NCI-H526 (cell line): ENCODE results near the gene UBC.
"Not testable (repeated sequence)": the region's sequence is repeated elsewhere in the genome, so short reads cannot be mapped to it uniquely, and the experiment has no call there.

Experiments used
- DNase-seq, 2 experiments: peaks; one replicate each; lab custom pipeline; 2025; lab: John Stamatoyannopoulos, UW

The UBC gene

DNA sequence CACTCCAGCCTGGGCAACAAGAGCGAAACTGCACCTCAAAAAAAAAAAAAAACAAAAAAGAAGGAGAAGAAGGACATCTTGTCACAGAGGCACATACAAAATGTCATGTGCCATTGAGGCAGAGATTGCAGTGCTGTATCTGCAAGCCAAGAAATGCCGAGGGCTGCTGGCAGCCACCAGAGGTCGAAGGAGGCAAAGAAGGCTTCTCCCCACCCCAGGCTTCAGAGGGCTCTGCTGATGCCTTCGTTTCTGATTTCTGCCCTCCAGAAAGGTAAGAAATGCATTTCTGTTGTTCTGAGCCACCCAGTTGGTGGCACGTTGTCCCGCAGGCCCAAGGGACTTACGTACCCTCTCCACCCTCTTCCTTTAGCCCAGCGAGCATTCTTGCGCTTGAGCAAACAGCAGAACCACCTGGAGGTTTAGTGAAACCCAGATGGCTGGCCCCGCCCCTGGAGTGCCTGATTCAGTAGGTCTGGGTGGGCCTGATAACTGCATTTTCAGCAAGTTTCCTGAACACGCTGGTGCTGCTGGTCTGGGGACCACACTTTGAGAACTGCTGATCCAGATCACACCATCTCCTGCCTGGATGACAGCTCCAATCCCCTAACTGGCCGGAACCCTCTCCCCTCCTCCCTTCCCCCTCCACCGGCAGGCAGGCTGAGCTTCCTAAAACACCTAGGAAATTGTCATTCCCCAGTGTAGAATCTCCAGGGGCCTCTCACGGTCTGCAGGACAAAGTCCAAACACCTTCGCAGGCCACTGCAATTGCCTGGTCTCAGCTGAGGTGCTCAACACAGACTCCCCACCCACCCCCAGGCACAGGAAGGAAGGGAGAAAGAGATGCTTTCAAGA, 29.6 kb downstream of the UBC start:
- peak; percentile 53 to 85 for DNase-seq

DNA sequence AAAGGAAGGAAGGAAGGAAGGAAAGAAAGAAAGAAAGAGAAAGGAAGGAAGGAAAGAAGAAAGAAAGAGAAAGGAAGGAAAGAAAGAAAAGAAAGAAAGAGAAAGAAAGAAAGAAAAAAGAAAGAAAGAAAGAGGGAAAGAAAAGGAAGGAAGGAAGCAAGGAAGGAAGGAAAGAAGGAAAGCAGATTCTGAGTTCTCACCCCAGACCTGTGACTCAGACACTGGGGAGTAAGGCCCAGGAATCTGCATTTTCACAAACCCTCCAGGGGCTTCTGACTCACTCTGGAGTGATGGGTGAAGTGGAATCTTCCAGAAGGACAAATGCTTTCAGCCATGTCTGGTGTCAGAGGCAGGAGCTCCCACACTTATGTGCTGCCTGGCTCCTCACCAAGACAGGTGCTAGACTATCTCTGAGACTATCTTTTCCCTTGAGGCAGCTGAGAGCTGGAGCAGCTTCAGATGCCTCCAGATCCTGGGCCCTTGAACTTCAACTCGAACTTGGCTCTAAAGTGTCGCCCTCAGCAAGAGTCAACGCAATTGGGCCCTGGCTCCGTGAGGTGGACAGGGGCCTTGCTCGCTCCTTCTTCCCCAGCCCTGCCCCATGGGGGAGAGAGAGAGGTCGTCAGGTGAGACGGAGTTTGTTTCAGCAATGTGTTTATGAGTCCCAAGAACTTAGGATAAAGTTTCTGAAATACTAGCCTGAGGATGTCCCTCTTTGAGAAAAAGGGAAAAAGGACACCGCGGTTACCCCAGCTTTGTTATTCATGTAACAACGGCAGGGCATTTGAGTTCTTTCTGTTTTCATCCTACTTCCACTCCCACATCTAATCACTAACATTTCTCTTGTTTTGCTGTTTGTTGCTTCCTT, 31.0 kb downstream of the UBC start:
- DNase-seq = no peak

DNA sequence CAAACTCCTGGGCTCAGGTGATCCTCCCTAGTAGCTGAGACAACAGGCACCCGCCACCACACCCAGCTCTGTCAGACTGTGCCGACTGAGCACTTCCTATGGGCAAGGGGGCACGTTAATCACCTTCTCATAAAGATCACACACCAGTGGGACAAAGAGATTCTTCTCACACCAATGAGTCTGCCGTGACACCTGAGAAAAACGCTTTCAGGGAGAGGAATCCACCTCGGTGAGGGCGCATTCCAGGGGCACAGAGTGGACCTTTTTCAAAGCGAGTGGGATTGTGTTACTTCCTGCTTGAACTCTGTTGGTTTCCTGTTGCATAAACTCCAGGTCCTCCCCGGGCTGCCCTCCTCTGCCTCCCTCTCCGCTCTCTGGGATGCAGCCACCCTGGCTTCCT, 33.3 kb downstream of the UBC start:
- no peak for DNase-seq

DNA sequence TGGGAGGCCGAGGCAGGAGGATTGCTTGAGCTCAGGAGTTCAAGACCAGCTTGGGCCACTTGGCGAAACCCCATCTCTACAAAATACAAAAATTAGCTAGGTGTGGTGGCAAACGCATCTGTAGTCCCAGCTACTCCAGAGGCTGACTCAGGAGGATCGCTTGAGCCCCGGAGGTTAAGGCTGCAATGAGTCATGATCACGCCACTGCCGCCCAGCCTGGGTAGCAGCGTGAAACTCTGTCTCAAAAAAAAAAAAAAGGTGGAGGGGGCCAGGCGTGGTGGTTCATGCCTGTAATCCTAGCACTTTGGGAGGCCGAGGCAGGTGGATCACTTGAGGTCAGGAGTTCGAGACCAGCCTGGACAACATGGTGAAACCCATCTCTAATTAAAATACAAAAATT, 34.1 kb downstream of the UBC start:
- not testable (repeated sequence) for DNase-seq

DNA sequence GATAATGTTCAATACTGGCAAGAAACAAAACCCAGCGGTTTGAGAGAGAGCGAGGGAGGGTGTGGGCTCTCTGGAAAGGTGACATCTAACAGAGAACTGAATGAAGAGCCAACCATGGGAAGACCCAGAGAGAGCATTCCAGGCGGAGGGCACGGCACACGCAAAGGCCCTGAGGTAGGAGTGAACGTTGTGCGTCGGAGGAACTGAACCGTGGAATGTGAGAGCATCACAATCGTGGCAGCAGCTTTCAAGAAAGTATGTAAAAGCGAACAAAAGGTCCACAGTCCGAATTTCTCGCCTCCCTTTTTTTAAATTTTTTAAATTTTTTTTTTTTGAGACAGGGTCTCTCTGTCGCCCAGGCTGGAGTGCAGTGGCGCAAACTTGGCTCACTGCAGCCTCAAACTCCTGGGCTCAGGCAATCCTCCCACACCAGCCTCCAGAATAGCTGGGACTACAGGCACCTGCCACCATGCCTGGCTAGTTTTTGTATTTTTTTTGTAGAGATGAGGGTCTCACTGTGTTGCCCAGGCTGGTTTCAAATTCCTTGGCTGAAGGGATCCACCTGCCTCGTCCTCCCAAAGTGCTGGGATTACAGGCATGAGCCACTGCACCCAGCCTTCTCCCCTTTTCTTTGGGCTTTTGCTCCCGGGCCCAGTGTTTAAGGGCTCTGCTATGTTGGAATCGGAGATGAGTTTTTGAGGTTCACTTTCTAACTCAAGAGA, 35.5 kb downstream of the UBC start:
- no peak for DNase-seq

DNA sequence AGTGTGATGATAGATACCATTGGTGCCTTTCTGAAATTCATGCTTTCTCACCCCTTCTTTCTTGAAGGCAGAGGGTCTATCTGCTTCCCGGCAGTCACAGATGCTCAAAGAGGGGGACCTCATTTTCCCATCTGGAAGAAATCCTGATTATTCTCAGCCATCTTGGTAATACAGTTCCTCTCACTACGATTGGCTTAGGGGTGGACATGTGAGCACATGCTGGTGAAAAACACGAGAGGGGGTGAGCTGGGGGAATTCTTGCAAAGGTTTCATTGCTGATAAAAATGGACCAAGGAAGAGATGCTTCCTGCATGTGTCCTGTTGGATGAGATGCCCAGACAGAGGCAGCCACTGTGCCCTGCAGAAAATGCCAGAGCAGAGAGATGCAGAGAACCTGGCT, 37.0 kb downstream of the UBC start:
- DNase-seq = no peak

DNA sequence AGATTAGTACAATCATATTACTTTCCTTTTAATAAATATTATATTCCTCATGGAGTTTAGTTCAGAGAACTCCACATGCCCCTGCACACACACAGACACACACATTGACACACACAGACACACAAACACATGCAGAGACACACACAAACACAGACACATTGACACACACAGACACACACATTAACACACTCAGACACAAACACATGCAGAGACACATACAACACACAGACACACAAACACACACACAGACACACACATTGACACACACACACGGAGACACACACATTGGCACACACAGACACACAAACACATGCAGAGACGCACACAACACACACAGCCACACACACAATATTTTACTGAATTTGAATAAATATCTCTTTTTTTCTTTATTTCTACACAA, 38.3 kb downstream of the UBC start:
- DNase-seq = no peak

DNA sequence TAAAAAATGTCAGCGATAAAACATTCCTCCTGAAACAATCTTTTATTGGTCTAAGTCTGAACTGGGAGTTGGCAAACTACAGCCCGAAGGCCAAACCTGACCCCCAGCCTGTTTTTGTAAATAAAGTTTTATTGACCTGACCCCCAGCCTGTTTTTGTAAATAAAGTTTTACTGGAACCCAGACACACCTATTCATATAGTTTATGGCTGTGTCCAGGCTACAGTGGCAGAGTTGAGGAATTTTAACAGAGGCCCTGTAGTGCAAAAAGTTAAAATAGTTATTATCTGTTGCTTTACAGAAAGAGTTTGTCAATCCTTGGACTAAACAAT, 38.7 kb downstream of the UBC start:
- no peak for DNase-seq

DNA sequence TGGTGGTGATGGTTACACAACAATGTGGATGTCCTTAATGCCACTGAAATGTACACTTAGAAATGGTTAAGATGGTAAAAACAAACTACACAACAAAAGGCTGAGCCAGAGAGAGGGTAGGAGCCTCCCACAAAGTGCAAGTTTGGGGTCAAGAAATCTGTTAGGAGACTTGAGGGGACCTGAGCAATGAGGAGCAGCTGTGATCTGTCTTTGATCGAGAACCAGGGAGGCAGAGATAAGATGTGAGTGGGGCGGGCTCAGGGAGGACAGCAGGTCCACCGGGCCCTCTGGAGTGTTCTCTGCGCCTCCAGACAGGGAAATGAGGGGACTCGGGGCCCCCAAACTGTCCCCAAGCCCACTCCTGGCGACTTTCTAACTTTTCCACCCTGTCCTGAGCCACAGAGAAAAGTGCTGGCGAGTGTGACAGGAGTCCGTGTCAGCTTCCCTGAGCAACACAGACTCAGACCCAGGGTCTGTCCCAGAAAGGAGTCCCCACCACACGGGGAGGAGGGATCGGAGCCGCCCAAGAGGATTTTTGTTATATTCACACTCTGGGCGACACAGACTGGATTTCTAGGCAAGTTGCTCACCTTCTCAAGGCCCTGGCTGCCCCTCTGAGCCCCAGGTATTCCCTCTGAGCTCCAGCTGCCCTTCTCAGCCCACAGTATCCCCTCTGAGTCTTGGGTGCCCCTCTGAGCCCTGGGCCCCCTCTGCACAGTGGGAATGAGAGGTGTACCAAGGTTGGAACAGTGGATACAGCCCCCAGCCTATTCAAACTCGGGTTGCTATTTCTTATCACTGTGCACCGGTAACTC, 39.3 kb downstream of the UBC start:
- no peak for DNase-seq

DNA sequence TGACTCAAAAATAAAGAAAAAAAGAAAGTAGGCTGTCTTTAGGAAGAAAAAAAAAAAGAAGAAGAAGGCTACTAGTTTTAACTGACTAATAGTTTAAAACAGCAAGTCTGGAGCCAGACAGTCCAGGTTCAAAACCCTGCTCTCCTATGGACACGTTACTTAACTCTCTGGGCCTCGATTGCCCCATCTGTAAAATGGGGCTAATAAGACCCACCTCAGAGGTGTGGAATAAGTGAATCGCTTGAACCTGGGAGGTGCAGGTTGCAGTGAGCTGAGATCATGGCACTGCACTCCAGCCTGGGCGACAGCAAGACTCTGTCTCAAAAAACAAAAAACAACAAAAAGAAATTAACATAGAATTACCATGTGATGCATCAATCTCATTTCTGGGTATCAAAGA, 40.3 kb downstream of the UBC start:
- DNase-seq = no peak

DNA sequence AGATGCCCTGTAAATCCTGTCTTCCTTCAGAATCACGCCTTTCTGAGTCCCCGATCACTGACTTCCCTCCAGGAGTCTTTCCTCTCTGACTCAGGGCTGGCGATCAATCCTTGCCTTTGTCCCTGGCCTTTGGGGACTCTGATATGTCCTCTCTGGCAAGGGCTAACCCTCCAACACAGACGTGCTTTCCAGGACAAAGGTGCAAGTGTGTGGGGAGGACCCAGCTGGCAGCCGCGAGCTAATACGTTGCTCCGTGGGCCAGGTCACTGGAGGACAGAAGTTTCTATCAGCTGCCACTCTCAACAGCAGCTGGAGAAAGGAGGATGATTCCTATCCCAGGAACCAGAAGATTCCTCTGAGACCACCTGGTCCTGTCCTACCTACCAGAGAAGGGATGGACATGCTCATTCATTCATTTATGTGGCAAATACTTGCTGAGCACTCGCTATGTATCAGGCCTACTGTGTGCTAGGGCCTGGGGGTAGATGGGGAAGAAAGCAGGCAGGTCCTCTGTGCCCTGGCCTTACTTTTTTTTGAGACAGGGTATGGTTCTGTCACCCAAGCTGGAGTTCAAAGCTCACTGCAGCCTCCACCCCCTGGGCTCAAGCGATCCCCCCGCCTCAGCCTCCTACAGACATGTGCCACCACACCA, 42.3 kb downstream of the UBC start:
- DNase-seq = no peak

DNA sequence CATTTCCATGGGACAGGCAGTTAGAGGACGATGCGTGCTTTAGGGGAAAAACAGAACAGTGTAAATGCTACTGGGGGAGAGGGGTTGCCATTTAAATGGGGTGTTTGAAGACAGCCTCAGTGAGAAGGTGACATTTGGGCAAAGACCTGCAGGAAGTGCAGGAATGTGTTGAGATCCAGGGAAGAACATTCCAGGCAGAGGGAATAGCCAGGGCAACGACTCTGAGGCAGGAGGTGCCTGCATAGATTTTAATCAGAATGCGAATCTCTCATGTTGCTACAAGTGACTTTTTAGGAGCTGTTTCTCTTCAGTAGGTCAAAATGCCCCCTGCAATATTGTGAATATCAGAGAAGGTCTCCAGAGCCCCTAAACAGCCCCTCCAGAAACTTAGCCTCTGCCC, 43.2 kb downstream of the UBC start:
- DNase-seq = no peak

DNA sequence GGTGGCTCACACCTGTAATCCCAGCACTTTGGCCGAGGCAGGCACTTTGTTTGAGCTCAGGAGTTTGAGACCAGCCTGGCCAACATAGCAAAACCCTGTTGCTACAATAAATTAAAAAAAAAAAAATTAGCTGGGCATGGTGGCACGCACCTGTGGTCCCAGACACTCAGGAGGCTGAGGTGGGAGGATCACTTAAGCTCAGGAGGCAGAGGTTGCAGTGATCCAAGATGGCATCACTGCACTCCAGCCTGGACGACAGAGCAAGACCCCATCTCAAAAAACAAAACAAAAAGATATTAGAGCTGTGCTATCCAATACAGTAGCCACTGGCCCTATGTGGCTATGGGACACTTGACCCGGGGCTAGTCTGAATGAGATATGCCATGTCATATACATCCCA, 43.9 kb downstream of the UBC start:
- no peak for DNase-seq

DNA sequence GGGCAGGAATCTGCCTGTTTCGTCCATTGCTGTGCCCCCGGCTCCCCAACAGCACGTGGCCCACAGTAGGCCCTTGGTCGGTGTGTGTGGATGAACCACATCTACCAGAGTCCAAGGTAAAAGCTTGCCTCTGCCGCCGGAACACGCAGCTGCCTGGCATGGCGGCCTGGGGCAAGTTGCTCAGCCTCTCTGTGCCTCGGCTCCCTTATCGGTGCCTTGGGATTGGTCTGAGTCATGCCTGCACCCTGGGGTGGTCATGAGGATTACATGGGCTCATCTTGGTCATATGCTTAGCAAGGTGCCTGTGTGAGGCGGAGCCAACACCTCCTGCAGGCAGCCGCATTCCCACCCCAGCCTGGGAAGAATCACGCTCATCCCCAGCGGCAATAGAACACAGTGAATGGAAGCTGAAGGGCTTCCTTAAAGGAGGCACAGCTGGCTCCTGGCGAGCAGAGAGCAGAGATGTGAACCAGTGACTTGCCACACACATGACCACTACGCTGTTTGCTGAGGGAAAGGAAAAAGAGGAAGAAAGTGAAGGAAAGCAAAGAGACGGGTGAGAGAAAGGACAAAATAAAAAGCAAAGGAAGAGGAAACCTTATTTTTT, 45.3 kb downstream of the UBC start:
- no peak for DNase-seq

DNA sequence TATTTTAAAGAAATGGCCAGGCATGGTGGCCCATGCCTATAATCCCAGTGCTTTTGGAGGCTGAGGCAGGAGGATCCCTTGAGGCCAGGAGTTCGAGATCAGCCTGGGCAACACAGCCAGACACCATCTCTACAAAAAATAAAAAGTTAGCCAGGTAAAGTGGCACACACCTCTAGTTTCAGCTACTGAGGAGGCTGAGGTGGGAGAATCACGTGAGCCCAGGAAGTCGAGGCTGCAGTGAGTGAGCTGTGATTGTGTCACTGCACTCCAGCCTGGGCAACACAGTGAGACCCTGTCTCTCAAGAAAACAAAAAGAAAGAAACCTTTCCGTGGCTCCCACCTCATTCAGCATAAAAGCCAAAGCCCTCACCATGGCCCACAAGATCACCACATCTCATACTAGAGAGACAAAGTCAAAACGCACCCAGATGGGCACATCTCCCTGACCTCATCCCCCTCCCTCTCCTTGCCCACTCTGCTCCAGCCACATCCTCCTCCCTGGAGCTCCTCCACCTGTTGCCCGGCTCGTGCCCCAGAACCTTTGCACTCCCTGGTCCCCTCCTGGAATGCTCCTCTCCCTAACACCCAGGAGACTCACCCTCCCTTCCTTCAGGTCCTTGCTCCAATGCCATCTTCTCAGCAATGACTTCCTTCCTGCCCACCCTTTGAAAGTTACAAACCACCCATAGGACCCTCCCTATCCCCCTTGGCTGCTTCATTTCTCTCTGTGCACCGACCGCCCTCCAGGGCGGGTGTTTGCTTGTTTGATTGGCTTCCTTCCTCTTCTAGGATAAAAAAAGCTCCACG, 46.0 kb downstream of the UBC start:
- no peak for DNase-seq

DNA sequence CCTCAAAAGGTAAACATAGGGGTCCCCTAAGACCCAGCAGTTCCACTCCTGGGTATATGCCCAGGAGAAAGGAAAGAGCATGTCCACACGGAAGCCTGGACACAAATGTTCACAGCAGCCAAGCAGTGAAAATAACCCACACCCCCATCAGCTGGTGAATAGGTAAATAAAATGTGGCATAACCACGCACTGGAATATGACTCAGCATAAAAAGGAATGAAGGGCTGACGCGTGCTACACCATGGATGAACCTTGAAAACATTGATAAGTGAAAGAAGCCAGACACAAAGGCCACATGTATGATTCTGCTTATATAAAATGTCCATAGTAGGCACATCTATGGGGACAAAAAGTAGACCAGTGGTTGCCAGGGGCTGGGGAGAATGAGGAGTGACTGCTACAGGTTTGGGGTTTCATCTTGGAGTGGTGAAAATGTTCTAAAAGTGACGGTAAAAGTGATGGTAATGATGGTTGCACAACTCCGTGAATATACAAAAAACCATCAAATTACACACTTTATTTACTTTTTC, 47.0 kb downstream of the UBC start:
- DNase-seq = peak in 1 of 2 experiments; percentile 15

DNA sequence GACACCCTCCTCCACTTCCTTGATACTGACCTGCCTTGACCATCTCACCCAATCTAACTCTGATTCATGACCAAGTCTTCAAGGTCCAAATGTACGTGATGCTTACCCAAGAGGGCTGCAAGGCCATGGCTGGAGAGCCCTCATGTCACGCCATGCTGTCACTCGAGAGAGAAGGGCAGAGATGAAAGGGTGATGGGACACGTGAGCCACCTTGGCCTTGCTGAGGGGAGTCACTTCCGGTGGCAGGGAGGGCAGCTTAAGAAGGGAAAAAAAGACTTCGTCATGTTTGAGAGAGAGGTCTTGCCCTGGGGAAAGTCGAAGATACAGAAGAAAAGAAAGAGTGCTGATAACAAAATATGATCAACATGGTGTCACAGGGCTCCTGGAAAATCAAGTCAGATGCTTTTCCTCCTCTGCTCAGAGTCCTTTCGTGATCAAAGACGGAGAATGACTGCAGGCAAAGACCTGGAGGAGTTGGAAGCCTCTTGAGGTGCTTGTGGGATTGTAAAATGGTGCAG, 47.5 kb downstream of the UBC start:
- DNase-seq = no peak

DNA sequence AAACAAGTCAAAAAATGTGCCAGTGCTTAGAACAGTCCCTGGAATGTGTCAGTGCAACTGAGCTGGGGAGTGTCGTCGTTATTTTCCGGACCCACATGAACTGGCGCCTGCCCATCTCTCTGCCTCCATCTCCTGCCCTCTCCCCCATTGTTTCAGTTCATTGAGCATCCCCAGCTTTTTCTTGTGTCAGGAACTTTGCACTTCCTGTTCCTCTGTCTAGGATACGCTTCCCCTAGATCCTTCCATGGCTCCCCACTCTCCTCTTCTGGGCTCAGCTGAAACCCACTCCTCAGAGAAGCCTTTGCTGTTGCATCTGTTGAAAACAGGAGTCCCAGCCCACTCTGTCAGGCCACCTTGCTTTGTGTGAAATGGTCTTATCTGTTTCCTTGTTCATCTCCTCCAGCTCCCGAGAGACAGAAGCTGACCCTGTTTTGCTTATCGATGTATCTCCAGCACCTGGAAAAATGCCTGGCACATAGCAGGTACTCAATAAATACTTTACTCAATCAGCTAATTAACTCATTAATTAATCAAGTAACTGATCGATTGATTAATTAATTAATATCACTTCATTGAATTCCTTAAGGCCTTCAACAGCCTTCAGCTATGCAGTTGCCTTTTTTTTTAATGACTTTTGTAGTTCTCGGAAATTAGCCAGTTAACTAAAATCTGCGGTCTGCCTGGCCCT, 48.1 kb downstream of the UBC start:
- no peak for DNase-seq

DNA sequence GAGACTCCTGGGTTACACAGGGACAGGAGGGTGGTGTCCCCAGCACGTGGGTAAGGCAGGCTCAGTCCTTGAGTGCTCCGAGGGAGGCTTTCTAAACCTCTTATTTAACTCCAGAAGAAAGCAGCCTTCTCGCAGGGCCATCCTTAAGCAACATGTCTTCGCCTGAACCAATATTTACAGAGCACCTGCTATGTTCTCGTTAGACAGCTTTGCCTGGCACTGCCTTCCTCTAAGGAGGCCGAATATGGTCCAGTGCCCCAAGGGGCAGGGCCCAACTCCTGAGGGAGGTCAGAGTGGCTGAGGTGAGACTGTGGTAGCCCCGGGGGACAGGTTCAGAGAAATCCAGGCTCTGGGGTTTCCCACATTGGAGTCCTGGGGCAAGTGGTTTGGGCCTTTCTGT, 48.7 kb downstream of the UBC start:
- DNase-seq = no peak
